ENCODE measurements around the gene GALNT9.

Gene GALNT9

DNA sequence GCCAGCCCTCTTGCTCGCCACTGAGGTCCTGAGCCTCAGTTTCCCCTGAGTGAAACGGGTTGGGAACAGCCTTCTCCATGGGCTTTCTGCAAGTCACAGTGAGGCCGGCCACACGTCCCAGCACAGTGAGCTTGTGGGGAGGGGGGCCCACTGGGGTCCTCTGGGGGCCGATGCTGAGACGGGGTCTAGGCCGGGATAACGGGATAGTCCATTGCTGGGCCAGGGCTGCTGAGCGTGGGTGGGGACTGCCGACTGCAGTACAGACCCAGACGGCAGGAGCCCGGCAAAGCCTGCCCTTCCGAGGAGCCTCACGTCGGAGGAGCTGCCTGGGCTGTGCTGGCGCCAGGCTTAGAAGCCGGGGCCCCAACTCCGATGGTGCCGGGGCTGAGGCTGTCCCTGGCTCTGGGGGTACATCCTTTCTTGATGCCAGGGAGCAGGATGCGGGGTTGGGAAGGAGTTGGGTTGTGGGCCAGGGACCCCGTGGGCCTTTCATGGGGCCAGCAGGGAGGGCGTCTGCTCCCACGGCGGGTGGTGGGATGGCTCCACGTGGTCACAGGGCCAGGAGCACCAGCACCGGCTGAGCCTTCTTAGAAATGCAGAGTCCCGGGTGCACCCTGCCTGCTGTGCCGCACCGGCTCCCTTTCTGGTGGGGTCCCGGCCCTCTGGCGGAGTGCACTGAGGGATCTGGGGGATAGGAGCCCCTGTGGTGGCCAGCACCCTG is 160.9 kb downstream of the GALNT9 start:
- DNase-seq (ENCODE audit: low read depth) = no peak

DNA sequence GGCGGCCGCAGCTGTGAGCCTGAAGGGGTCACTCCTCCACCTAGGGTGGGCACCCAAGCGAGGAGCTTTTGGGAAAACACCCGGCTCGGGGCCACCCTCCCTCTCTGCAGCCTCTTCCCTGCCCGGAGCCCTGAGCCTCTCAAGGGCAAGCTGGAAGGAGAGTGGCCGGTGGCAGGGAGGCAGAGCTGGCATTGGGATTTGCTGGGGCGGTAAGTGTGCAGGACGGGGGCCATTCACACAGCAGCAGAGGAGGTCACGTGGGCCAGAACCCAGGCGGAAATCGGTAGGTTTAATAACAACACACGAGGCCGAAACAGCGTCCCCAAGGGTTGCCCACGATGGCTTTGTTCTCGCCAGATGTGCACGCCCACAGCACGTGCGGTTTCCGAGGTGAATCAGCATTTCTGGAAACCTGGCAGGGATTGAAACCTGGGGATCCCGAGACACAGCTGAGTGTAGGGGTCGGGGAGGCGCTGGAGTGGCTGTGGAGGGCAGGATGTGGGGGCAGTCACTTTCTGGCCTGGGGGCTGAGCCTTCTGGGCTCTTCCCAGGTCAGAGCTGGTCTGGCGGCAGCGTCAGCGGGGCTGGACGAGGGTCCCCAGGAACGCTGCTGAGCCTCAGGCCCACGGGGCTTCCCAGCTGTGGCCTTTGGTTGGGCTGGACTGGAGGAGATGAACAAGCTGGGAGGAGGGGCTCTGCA is 161.6 kb downstream of the GALNT9 start:
- no peak for DNase-seq (ENCODE audit: low read depth)

DNA sequence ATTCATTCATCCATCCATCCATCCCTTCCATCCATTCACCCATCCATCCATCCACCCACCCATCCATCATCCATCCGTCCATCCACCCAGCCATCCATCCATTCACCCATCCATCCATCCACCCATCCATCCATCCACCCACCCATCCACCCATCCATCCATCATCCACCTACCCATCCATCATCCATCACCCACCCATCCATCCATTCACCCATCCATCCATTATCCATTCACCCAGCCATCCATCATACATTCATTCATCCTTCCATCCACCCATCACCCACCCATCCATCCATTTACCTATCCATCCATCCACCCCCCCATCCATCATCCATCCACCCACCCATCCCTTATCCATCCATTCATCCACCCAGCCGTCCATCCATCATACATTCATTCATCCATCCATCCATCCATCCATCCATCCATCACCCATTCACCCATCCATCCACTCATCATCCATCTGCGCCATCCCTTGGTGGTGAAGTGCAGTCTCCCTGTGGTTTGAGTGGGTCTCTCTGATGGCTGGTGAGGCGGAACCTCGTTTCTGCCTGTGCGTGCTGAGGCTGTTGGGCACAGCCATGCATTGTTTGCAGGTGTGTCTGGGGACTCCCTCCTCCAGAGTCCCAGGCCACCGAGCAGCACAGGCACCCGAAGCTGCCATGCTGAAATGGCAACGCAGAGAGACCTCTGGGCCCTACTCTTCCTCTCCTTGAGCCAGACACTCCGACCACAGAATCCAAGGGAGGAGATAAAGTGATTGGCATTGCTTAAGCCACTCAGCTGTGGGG is 162.4 kb downstream of the GALNT9 start:
- DNase-seq (ENCODE audit: low read depth) = no peak

DNA sequence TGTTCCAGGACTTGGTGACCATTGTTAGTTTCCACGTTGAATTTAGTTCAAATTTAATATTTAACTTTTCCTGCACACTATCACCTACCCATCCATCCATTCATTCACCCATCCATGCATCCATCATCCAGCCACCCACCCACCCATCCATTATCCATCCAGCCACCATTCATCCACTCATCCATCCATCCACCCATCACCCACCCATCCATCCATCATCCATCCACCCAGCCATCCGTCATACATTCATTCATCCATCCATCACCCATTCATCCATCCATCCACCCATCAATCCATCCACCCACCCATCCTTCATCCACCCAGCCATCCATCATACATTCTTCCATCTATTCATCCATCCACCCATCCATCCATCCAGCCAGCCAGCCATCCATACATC is 163.3 kb downstream of the GALNT9 start:
- no peak for DNase-seq (ENCODE audit: low read depth)

DNA sequence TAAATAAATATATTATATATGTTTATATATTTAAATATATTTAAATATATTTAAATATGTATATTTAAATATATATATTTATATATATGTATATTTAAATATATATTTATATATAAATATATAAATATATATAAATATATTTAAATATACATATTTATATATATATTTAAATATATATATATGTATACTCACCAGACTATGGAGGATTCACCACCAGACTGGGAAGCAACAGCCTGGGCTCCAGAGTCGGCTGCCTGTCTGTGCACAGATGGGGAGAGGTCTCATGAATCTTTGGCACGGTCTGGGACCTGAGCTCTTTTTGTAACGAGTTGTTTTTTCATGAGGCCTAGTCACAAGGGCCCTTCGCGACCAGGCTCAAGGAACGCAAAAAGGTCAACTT is 163.8 kb downstream of the GALNT9 start:
- no peak for DNase-seq (ENCODE audit: low read depth)

DNA sequence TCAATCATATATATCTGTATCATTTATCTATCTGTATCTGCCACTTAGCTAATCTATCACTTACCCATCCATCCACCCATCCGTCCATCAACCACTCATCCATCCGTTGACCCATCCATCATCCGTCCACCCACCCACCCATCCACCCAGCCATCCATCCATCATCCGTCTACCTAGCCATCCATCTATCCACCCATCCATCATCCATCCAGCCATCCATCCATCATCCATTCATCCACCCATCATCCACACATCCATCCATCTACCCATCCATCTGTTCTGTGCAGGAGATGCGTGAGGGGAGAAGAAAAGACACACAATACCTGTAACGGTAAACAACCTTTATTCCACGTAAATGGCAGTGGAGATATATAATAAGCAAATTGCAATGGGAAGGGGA is 165.0 kb downstream of the GALNT9 start:
- DNase-seq (ENCODE audit: low read depth) = no peak

DNA sequence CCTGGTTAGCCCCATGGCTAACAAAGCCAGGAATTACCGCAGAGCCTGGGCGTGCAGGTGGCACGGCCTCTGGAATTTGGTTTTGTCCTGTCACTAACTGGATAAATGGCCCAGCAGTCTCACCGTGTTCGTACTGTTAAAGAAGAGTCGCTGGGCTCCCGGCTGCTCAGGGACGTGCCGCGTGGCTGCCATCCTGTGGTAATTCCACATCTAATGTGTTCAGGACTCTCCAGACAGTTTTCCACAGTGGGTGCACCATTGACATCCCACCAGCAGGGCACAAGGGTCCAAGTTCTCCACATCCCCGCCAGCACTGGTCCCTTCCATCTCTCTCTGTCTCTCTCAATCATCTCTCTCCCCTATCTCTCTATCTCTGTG is 165.5 kb downstream of the GALNT9 start:
- DNase-seq (ENCODE audit: low read depth) = no peak

DNA sequence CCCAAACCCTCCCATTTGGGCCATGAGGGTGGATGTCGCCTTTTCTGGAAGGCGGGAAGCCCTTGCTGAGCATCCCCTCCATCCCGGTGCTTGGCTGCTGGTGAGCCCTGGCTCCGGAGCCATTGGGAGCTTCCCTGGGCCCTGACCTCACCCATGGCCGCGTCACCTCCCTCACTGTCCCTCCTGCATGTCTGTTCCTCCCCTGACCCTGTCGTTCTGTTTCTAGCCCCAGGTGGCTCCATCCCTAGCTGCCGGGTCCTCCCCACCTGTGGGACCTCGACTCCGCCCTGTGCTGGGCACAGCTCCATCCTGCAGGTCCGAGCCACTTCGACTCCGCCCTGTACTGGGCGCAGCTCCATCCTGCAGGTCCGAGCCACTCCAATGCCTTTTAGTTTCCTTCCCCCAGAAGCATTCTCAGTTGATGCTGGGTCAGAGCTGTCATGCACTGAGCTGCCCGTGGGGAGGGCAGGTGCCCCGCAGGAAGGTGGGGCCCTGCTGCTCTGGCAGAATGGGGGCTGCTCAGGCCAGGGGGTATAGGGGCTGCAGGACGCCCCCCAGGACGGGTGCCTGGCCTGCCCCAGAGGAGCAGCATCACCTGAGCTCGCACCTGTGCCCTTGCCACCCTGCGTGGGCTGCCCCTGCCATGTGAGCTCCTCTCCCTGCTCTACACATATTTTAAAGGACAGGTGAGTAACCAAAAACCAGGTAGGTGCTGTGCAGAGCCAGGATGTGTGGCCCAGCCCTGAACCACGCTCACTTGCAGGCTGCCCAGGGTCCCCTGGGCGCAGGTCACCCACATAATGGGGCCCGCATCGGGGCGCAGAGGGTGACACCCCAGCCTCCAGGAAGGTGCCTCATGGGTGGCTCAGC is 166.1 kb downstream of the GALNT9 start:
- no peak for DNase-seq (ENCODE audit: low read depth)

DNA sequence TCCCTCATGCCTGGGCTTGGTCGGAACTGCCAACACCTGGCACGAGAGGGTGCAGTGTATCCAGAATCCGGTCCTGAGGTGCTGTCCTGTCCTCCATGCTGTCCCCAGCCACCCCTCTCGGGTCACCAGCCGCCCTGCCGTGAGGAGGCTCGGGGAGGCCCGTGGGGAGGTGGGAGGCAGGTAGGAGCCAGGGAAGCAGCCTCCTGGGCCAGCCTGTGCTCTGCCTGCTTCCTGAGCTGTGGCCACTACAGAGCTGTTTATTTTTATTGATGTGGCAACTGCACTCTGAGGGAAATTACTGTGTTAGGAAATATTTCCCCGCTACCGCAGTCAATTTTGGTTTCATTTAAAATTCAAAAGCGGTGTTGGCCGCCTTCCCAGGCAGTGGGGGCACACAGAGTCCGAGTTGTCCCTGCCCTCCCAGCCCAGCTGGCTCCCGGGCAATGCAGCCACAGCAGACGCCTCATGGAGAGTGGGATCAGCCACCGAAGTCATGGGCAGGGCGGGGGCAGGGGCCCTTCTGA is 166.8 kb downstream of the GALNT9 start:
- no peak for DNase-seq (ENCODE audit: low read depth)

DNA sequence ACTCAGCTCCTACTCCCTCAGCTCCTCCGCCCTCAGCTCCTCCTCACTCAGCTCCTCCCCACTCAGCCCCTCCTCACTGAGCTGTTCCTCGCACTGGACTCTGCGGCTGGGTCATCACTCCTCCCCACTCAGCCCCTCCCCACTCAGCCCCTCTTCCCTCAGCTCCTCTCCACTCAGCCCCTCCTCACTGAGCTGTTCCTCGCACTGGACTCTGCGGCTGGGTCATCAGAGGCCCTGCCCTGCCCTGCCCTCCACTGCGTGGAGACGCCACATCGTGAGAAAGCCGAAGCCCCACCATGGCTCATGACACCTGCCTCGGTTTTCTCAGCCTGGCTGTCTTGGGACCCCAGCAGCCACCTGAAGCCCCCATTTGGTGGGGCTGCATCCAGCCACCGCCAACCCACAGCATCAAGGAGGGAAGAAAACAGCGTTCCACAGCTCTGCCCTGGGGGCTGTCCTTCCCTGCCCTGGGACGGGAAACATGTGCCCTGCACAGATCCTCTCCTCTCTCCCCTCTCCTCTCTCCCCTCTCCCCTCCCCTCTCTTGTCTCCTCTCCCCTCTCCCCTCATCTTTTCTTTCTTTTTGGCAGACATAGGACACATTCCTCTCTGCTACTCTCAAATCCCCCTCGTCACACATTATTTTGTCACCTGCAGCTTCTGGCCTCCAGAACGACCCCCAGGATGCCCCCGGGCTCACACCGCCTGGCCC is 167.4 kb downstream of the GALNT9 start:
- DNase-seq (ENCODE audit: low read depth) = no peak

DNA sequence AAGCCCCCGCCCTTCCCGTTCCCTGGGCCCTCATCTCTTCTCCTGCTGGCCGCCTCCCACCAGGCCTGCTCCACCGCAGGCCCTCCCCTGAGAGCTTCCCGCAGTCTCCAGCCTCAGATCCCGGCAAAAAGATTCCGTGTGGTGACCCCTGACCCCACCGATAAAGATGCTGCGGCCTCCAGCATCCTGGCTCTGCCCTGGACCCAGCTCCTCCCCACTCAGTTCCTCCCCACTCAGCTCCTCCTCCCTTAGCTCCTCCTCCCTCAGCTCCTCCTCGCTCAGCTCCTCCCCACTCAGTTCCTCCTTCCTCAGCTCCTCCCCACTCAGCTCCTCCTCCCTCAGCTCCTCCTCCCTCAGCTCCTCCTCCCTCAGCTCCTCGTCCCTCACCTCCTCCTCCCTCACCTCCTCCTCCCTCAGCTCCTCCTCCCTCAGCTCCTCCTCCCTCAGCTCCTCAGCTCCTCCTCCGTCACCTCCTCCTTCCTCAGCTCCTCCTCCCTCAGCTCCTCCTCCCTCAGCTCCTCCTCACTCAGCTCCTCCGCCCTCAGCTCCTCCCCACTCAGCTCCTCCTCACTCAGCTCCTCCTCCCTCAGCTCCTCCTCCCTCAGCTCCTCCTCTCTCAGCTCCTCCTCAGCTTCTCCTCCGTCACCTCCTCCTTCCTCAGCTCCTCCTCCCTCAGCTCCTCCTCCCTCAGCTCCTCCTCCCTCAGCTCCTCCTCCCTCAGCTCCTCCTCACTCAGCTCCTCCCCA is 168.2 kb downstream of the GALNT9 start:
- DNase-seq (ENCODE audit: low read depth) = no peak

DNA sequence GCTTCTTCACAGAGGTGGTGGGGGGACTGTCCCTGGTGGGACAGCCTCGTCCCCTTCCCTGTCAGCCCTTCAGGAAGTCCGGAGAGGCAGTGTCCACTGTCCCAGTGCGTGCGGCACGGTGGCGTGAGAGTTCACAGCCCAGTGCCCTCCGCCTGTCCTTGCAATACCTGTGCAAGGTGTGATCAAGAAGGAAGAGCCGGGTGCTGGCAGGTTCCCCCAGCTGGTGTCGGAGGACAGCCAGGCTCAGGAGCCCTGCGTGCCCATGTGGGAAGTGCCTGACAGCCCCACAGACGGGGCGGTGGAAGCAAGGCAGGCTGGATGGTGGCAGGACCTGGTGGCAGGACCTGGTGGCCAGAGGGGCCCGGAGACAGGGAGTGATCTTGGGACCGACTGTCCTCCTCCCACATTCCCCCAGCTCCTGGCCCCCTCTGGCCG is 168.8 kb downstream of the GALNT9 start:
- DNase-seq (ENCODE audit: low read depth) = no peak

DNA sequence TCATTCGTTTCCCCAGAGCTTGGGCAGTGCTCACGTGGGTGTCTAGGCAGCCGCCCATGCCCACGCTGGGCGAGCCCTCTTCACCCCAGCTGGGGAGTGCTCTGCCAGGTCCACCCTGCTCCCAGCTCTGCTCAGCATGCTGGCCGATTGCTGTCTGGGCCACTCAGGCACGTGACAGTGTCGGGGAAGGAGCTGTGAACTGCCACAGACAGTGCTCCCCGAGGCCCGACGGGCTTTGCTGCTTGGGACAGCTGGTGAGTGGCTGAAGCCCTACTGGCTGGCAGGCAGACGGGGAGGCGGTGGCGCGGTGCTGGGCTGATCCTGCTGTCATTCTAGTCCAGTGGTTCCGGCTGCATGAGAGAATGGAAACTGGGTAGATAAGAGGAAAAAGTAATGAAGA is 169.4 kb downstream of the GALNT9 start:
- DNase-seq (ENCODE audit: low read depth) = no peak

DNA sequence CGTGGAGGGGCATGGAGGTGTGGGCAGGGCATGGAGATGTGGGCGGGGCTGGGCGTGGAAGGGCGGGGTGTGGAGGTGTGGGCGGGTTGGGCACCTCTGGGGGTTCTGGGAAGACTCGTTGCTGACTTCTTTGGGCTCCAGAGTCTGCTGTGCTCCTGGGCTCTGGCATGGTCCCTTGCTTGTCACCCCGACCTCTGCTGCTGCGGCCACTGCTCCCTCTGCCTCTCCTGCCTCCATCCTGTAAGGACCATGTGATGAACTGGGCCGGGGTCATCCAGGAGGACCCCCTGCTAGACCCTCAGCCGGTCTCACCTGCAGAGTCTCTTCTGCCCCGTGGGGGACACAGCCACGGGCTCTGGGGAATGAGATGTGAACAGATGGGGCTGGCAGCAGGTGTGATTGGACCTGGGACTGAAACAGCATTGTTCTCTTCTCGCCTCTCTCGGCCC is 169.8 kb downstream of the GALNT9 start:
- DNase-seq (ENCODE audit: low read depth) = no peak

DNA sequence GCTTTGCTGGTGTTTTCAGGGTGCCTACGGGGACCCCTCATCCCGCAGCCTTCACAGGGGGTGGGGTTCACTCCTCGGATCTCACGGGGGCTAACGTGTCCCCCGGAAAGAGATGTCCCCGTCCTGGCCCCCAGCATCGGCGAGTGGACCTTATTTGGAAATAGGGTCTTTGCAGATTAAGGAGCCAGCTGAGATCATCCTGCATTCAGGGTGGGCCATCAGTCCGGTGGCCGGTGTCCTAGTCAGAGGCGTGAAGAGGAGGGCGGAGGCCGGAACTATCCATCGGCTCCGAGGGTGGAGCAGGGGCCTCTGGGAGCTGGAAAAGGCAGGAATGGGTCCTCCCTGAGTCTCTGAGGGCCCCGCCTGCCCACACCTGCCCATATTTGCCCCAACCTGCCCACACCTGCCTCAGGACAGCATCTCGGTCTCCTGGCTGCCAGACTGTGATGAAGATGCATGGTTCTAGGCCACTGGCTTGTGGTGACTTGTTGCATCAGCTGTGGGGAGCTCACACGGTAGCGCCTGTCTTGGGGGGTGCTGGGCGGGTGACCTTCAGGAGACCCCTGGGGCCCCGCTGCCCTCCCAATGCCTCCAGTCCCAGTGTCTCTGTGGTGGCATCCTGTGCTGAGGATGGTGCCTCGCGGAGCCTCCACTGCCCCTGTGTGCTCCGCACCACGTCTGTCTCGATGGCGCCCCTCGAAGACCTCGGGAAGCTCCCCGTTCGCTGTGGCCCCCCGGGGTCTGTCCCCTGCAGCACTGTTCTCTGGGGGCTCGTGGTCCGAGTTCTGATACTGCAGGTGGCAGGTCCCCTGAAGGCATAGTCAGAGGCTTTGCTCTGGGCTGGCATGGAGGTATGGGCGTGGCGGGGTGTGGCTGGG is 170.5 kb downstream of the GALNT9 start:
- no peak for DNase-seq (ENCODE audit: low read depth)

DNA sequence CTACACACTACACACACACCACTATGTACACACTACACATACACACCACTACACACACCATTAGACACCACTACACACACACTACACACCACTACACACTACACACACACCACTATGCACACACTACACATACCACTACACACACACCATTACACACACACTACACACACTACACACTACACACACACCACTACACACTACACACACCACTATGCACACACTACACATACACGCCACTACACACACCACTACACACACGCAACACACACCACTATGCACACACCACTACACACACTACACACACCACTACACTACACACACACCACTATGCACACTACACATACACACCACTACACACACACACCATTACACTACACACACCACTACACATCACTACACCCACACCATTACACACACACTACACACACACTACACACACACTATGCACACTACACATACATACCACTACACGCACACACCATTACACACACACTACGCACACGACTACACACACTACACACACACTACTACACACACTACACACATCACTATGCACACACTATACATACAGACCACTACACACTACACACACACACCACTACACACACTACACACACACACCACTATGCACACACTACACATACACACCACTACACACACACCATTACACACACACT is 171.5 kb downstream of the GALNT9 start:
- no peak for DNase-seq (ENCODE audit: low read depth)

DNA sequence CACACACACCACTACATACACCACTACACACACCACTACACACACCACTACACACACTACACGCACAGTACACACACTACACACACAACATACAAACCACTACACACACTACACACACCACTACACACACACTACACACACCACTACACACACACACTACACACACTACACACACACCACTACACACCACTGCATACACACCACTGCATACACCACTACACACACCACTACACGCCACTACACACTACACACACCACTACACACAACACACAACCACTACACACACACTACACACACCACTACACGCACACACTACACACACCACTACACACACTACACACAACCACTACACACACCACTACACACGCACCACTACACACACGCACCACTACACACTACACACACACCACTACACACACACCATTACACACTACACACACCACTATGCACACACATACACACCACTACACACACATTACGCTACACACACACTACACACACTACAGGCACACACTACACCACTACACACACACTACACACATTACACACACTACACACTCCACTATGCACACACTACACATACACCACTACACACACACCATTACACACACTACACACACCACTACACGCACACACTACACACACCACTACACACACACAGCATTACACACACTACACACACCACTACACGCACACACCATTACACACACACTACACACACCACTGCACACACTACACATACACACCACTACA is 172.6 kb downstream of the GALNT9 start:
- DNase-seq (ENCODE audit: low read depth) = no peak
